HG02943 (cell line): Measurements from ENCODE around the gene CCR9.

Source experiments
- ATAC-seq: cut with Tn5 transposase; IDR thresholded peaks from one replicate; pipeline ENCODE4 v1.9.1; 2021; ENCODE audit warnings: mild to moderate bottlenecking, low read depth, moderate library complexity; ENCODE audit not compliant: unreplicated experiment

The CCR9 gene

DNA sequence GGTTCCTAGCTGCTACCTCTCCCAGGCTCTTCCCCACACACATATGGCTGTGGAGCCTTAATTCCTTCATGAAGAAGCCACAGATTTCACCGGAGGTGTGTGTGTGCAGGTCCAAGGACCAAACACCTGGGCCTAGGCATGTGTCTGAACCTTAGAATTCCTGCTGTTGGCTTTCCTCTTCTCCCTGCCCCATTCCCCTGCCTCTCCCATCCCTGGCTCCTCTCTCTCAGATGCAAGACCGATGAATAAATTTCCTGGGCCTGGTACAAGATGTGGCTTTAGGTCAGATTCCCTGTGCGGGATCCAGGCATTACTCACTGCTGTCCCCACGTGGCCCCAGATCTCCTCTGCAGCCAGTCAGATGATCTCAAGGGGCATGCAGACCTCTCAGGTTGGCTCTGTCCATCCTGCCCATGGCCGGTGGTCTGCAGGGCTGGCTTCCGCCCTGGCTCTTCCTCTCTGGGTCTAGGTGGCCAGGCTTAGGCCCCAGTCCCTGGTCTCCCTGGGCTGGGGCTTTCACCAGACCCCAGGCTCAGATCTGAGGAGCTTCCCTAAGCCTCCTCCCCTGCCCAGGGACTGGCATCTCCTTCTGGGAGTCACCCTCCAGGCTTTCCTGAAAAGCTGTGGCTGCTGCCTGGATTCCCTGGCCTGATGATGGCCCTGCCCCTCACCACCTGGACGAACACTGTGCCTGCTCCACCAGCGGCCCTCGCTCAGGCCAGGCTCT is 20.5 kb downstream of the CCR9 start:
- no peak for ATAC-seq

DNA sequence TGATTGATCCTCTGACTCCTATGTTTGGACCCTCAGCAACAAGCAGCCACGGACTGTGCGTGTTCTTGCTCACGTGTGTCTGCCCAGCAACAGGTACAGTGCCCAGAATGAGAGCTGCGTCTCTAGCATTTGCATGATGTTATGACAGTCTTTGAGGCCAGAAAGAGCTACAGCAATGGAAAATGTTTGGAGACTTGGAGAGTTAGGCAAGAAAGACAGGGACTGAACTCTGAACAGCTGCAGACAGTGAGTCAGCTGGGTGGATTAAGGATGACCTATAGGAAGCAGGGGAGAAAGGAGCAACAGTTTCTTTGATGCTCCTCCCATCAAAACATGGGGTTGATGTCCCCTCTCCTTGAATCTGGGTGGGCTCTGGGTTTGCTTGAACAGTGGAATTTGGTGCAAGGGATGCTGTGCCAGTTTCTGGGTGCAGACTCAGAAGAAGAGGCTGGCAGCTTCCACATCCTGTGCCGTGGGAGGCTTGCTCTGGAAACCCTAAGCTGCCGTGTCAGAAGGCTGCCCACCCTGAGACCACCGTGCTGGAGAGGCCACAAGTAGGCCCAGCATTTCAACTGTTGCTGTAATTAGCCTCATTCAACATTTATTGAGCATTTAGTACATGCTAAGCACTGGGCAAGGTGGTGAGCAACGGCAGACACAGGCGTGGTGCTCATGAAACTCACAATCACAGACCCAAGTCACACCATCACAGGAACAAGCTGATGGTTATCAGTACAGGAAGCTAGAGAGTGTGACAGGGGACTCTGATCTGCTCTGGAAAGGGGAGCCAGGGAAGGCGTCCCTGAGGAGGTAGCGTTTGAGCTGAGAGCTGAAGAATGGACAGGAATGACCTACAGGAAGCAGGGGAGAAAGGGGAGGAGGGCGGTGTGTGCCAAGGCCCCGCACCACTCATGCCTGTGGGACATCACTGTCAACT is 21.7 kb downstream of the CCR9 start:
- no peak for ATAC-seq

GRCh38 chr3:45908761-45909160 is 22.4 kb downstream of the CCR9 start:
- no peak for ATAC-seq

- no peak for ATAC-seq
These were observed 23.2 kb downstream of the CCR9 start for GRCh38 chr3:45909542-45909941.

DNA sequence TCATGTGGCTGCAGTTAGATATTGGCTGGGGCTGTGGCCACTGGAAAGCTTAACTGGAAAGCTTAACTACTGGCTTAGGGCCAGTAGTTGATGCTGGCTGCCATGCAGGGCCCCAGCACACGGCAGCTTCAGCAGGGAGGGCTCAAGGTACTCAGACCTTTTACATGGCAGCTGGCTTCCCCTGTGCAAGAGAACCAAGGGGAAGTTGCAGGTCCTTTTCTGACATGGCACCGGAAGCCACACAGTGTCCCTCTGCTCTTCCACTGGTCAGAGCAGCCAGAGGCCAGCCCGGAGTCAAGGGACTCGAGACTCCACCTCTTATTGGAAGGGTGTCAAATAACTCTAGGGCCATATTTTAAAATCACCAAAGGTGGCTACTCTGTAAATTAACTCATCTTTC is 24.5 kb downstream of the CCR9 start:
- ATAC-seq = no peak

DNA sequence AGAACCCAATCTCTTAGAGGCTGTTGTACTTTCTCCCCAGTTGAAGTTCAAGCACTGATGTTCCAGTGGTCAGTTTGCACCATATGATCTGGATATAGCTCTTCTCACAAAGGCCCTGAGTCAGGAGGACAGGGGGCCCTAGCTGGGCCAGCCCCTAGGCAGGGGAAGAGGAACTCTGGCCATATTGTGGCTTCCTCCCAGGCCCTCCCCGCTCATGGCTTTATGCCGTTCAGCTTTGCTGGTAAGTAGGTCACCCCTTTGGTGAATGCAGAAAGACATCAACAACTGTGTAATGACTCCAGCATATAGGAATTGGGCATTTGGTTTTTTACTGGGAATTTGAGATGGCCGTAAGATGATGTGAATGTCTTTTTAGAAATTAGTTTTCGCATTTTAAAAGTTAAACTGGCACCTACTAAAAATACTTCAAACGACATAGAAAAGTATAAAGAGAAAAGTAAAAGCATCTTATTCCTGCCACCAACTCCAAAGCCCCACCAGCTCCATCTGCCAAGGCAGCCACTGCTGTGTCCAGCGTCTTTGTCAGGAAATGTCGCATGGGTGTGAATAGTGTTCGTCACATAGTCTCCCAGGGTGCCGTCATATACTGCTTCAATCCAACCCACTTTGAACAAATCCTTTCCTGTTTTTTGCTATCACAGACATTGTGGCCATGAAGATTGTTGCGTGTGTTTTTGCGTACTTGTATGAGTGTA is 25.3 kb downstream of the CCR9 start:
- no peak for ATAC-seq

DNA sequence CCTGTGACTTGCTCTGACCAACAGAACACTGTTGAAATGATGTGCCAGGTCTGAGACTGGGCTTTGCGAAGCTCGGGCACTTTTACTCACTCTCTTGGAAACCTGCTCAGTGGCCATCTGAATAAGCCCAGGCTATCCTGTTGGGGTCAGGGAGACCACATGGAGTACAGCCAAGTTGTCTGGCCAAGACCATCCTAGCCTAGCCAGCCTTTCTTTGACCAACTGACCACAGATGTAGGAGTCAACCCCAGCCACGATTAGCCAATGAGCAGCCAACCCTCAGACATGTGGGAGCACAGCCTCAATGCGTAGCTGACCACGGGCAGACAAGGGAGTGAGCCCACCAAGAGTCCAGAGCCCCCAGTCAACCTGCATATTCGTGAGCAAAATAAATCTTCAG is 26.1 kb downstream of the CCR9 start:
- no peak for ATAC-seq

GRCh38 chr3:45914362-45915058 is 28.2 kb downstream of the CCR9 start:
- no peak for ATAC-seq

GRCh38 chr3:45915059-45915439 is 28.7 kb downstream of the CCR9 start:
- ATAC-seq = no peak

DNA sequence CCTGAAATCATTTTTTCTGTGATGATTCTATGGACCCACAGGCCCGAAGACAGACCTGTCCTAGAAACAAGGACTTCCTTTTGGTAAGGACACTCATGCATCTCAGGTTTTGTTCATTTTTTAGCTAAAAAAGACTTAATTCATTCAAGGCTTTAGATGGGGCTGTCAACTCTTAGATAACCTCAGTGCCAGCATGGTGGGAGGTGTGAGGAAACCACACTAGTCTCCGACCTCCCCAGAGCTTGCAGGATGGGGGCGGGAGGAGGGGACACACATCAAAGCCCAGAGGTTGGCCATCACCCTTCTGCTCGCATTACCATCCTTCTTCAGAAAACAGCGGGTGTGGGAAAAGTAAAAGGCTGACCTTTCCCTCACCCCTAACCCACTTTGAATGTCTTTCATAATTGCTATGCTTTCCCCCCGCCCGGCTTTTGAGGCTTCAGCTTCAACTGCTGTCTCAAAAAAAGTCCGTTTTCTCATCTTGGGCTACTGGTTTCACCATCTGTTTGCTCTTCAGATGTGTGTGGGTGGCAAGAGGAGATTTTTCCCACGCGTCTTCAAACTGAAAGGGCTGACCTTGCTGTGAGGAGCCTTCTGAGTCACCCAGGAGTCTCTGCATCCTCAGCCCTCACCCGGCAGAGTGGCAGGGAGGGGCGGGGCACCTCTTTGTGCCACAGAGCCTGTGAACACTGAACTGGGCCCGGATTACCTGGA is 29.3 kb downstream of the CCR9 start:
- ATAC-seq = peak; percentile 88

GRCh38 chr3:45917146-45917898 is 31.0 kb downstream of the CCR9 start:
- ATAC-seq = no peak

DNA sequence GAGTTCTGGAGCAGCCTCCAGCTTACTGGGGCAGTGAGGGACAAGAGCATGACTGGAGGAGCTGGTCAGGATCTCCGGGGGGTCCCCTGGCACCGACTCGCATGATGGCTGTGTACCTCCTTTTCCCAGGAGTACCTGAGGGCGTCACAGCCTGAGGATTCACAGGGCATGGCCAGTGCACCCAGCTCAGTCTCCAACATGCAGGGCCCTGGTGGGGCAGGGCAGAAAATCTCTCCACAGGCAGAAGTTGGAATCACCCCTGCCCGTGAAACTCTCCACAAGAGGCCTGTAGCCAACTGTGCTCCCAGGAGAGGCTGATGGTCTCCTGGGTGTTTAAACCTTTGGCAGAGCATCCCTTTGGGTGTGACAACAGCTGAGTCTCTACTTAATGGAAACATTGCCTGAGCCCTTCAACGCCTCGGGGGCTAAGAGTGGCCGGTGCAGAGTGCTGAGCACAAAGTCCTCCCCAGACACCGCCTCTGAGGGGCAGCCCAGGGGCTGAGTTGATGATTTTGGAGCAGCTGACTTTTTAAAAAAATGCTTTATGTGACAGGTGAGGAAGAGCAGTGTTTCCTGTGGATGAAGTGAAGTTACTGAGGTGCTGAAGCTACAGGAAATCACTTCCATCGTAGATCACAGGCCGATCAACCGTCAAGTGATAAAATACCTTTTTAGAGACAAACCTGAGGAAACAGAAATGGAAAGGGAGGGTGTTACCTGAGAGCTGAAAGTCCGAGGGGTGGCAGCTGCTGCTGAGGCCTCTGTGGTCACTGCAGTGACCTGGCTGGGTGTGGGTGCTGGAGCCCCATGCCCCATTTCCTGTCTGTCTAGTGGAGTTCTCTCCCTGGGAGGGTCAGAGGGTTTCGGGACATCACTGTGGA is 35.1 kb downstream of the CCR9 start:
- ATAC-seq = no peak

GRCh38 chr3:45922039-45922326 is 35.6 kb downstream of the CCR9 start:
- no peak for ATAC-seq

DNA sequence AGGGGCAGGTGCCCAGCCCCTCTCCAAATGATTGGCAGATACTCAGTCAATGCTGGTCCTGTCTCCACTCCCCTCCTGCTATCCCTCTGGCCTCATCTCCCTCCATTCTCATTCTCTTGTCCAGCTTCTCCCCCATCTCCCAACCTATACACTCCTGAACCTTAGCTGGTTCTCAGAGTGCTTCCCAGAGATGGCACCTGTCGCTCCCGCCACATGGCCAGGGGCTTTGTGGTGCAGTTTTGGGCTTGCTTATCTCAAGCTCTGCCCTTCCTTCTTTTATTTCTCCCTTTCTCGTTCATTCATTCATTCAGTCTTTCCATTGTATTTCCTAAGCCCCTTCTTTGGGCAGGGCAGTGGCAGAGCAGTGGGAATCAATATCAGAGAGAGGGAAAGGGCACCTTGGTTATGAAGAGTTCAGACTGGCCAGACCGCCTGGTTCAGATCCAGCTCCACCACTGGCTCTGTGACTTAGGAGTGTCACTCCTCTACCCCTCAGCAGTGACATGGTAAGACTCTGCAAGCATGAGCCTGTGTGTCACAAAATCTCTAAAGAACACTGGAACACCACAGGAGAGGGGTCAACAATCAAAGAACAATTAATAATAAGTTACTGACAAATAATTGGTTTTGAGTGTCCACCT is 36.7 kb downstream of the CCR9 start:
- no peak for ATAC-seq

- ATAC-seq = no peak
These were observed 37.4 kb downstream of the CCR9 start for GRCh38 chr3:45923755-45924154.

DNA sequence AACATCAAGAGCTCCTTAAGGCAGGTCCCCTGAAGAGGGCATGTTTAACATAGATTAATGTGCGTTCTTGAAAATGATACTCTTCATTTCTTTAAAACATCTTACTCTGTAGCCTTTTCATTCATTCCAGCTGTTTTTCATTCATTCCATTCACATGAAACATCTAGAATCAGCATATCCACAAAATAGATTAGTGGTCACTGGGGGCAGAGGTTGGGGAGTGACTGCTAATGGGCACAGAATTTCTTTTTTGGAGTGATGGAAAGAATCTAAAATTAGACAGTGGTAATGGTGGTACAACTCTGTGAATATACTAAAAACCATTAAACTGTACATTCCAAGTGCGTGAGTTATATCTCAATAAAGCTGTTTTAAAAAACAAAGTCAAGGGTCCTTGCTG is 41.5 kb downstream of the CCR9 start:
- ATAC-seq = no peak

DNA sequence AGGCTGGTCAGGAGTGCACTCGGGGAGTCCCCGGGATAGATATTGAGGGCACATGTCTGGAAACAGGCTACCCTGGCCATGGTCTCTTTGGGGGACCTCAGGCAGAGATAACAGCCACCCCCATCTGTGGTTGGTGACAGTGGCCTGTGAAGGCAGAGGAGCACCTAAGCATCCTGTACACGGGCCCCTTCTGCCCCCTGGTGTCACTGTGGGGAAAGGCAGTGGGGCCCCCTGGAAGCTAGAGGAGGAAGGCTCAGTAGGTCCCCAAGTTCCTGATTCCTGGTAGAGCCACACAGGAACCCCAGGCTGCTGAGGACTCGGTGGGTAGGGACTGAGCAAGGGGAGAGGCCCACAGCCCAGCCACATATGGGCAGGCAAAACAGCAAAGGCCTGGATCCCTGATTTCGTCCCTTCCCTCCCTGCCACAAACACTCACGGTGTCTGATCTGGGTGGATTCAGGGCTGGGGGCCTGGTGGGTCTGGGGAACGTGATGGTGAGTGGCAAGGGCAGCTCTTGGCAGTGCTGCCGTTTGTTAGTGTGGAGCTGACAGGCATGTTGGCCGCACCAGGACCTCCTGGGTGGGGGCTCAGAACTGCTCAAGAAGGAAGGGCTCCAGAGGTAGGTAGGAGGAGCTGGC is 42.8 kb downstream of the CCR9 start:
- ATAC-seq = no peak

- ATAC-seq = no peak
These were observed 45.2 kb downstream of the CCR9 start for GRCh38 chr3:45931496-45931895.
